ENCODE measurements around the gene FOXP1. TPM values are rescaled to one million over a fixed set of nuclear protein-coding genes. Genes with fewer than 3 reads are reported as not detected.

The FOXP1 gene
- polyA plus RNA-seq, 1 experiment, result 56.6 TPM

DNA sequence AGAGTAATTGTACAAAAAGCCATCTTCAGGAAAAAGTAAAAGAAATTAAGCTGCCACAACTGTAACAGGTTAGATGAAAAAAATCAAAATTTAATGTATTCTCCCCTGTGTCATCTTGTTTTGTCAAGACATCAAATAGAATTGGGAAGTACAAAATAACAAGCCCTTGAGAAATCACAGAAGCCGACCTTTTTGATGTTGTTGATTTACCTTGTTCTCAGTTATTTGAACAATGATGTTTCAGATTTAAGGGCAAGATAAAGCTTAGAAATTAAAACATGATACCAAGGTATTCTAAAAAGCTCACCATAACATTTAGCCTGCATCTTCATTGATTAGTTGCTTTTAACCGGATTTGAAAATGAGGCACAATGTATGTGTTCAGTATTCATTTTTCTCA, 523.0 kb downstream of the FOXP1 start:
- Histone ChIP-seq H3K27ac (ENCODE audit: low read depth, low read length) (no peak overlapping the region), H3K9me3 (ENCODE audit: control insufficient read depth, insufficient read depth, low read length) (no peaks in the 10 kb centered on the region; the same call in 1 of the 2 replicates), H3K27me3 (ENCODE audit: control insufficient read depth, insufficient read depth, low read length) (no peaks in the 10 kb centered on the region), H3K4me3 (ENCODE audit: low read depth, low read length) (no peak overlapping the region)
- TF ChIP-seq, protein P1, sequence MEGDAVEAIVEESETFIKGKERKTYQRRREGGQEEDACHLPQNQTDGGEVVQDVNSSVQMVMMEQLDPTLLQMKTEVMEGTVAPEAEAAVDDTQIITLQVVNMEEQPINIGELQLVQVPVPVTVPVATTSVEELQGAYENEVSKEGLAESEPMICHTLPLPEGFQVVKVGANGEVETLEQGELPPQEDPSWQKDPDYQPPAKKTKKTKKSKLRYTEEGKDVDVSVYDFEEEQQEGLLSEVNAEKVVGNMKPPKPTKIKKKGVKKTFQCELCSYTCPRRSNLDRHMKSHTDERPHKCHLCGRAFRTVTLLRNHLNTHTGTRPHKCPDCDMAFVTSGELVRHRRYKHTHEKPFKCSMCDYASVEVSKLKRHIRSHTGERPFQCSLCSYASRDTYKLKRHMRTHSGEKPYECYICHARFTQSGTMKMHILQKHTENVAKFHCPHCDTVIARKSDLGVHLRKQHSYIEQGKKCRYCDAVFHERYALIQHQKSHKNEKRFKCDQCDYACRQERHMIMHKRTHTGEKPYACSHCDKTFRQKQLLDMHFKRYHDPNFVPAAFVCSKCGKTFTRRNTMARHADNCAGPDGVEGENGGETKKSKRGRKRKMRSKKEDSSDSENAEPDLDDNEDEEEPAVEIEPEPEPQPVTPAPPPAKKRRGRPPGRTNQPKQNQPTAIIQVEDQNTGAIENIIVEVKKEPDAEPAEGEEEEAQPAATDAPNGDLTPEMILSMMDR (IDR thresholded peaks at IDR 0.05; ENCODE audit: low read depth, low read length), result no peak
- DNase-seq (ENCODE audit: low read depth, low spot score), result no peak
- ChIA-PET POLR2A (interaction anchor here (1.9 kb wide), 1 partner anchor 10 kb away, joined by 5 read pairs; no protein-coding TSS in a partner anchor), CTCF (no interaction called here)

DNA sequence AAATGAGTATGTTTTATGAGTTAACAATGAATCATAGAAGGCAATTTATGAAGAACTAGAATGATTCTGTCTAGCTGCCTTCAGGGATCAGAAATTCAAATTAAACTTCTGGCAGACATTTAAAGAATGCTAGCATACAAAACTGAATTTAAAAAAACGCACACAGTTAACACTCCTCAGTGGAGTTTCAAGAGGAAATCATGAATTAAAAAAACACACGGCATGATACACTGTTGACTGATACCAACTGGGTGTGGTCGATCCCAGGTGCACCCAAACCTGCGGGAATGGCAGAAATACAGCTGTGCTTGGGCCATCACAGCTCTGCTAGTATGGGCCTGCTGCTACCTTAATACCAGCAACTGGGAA, 526.0 kb downstream of the FOXP1 start:
- no peaks in the 10 kb centered on the region for H3K27me3 ChIP-seq (ENCODE audit: control insufficient read depth, insufficient read depth, low read length)
- no peaks in the 10 kb centered on the region for H3K9me3 ChIP-seq (ENCODE audit: control insufficient read depth, insufficient read depth, low read length)
- CTCF ChIA-PET, result interaction anchor here (0.6 to 1.1 kb wide), 3 partner anchors 90 to 624 kb away, joined by 3 to 10 read pairs (median 3); no protein-coding TSS in a partner anchor
- no peak for DNase-seq (ENCODE audit: low read depth, low spot score)
- H3K4me3 ChIP-seq (ENCODE audit: low read depth, low read length), result no peak overlapping the region; the same call in 1 of the 2 replicates
- no peak overlapping the region for H3K27ac ChIP-seq (ENCODE audit: low read depth, low read length)
- POLR2A ChIA-PET, result interaction anchor here (0.7 to 1.1 kb wide), 2 partner anchors 51 to 188 kb away, joined by 3 read pairs; no protein-coding TSS in a partner anchor
- TF ChIP-seq, protein P1 (IDR thresholded peaks at IDR 0.05; ENCODE audit: low read depth, low read length), result no peak

DNA sequence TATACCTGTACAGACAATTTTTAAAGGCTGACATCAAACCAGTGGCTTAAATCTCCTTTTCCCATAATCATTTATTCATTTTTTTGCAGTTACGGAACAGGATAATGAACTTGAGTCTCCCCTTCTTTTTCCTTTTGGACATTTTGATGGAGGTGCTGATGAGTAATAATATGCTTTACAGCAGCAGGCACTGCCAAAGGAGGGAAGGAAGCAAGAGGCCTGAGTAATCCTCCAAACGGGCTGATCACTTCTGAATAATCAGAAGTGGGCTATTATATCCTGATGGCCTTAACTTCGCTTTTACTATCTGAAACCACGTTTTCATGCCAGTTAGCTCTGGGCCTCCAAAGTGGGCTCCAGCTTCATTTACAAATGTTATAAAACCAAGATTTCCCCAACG, 527.2 kb downstream of the FOXP1 start:
- POLR2A ChIA-PET, result interaction anchor here (0.6 kb wide), 1 partner anchor 59 kb away, joined by 3 read pairs; no protein-coding TSS in a partner anchor
- H3K4me3 ChIP-seq (ENCODE audit: low read depth, low read length), result no peak overlapping the region
- DNase-seq (ENCODE audit: low read depth, low spot score), result no peak
- H3K27me3 ChIP-seq (ENCODE audit: control insufficient read depth, insufficient read depth, low read length), result no peaks in the 10 kb centered on the region
- H3K9me3 ChIP-seq (ENCODE audit: control insufficient read depth, insufficient read depth, low read length), result no peaks in the 10 kb centered on the region
- TF ChIP-seq, protein P1 (IDR thresholded peaks at IDR 0.05; ENCODE audit: low read depth, low read length), result no peak
- CTCF ChIA-PET, result interaction anchor here (0.8 to 1.1 kb wide), 2 partner anchors 341 to 625 kb away, joined by 3 read pairs; no protein-coding TSS in a partner anchor
- H3K27ac ChIP-seq (ENCODE audit: low read depth, low read length), result no peak overlapping the region

DNA sequence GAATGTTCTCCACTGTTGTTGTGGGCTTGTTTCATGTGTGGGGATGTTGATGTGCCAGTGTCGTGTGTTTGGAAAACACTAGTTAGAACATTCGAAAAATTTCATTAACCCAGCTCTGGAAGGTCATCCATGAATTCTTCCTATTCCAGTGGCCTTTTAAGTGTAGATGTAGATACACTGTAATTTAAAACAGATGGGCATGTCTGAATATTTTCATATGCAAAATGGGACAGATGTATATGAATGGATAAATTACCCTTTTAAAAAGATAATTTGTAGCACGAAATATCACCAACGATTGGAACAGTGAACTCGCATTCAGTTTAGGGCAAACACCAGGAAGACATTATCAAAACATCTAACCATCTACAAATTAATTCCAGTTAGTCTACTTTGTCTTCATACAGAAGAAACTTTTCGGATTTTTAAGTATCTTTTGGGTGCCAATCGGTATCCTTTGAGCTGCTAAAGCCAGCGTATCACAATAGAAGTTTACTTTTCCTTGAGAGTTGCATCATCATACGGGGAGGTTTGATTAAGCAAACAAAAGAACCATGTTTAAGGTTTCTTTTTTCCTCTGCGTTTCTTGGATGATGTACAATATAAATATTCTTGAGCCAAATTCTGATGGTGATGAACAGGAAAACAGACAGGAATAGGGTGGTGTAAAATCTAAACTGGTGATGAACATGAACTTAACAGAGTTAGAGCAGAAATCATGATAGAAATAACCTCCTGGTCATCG, 528.1 kb downstream of the FOXP1 start:
- TF ChIP-seq, protein P1 (IDR thresholded peaks at IDR 0.05; ENCODE audit: low read depth, low read length), result no peak
- ChIA-PET POLR2A (interaction anchor here (0.7 kb wide), 1 partner anchor 206 kb away, joined by 3 read pairs; no protein-coding TSS in a partner anchor), CTCF (interaction anchor here (0.7 to 1.1 kb wide), 3 partner anchors 49 to 505 kb away, joined by 3 read pairs; no protein-coding TSS in a partner anchor)
- Histone ChIP-seq H3K4me3 (ENCODE audit: low read depth, low read length) (no peak overlapping the region), H3K27me3 (ENCODE audit: control insufficient read depth, insufficient read depth, low read length) (no peaks in the 10 kb centered on the region), H3K27ac (ENCODE audit: low read depth, low read length) (no peak overlapping the region), H3K9me3 (ENCODE audit: control insufficient read depth, insufficient read depth, low read length) (no peaks in the 10 kb centered on the region)
- no peak for DNase-seq (ENCODE audit: low read depth, low spot score)

DNA sequence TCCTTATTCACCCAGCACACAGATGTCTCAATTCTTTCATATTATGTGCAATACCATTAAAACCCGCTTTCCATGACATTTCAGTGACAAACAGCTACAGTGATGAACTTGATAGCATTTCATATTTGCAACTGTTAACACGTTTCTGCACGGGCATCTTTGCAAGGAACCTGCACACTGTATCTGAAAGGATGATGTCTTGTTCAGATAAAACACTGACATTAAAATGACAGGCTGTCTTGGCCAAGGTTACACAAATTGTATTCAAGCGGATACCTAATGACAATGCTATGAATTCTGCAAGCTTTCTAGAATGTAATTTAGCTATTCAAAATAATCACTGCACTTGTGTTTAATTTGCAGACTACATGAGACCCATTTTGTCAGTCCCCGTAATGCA, 529.2 kb downstream of the FOXP1 start:
- Histone ChIP-seq H3K27ac (ENCODE audit: low read depth, low read length) (no peak overlapping the region), H3K27me3 (ENCODE audit: control insufficient read depth, insufficient read depth, low read length) (no peaks in the 10 kb centered on the region), H3K4me3 (ENCODE audit: low read depth, low read length) (no peak overlapping the region), H3K9me3 (ENCODE audit: control insufficient read depth, insufficient read depth, low read length) (no peaks in the 10 kb centered on the region)
- DNase-seq (ENCODE audit: low read depth, low spot score), result no peak
- ChIA-PET POLR2A (no interaction called here), CTCF (interaction anchor here (0.7 to 1.0 kb wide), 2 partner anchors 48 to 251 kb away, joined by 3 read pairs; no protein-coding TSS in a partner anchor)
- TF ChIP-seq, protein P1 (IDR thresholded peaks at IDR 0.05; ENCODE audit: low read depth, low read length), result no peak

Measured in AG04450 (cell line).